HepG2 (cell line): Measurements from ENCODE around the gene ZSCAN20. TPM values are rescaled to one million over a fixed set of nuclear protein-coding genes. Genes with fewer than 3 reads are reported as not detected.

Experiments used
- polyA plus RNA-seq, 8 experiments: library from polyadenylated mRNA; depleted of rRNA in 3 of 8; stranded (reverse) in 7 of 8; unstranded in 1 of 8; fragments of >200 nt; fragmentation: Illumina TruSeq in 4 of 8; extraction: Trizol in 4 of 8; gene quantifications; 2 replicates each; pipeline versions ENCODE4 v1.2.1 to v1.2.3, GENCODE V29; 2011 to 2016; ENCODE audit warnings: low read depth in 4 of 8, missing spikeins in 1 of 8, mixed read lengths in 1 of 8; ENCODE audit not compliant: insufficient read depth in 1 of 8
- total RNA-seq, 5 experiments: library from RNA; depleted of rRNA; stranded (reverse); fragments of >200 nt; fragmentation: Illumina TruSeq; extraction: Trizol; gene quantifications; 2 replicates each; pipeline ENCODE4 v1.2.3, GENCODE V29; 2016; ENCODE audit warnings: low read depth in 1 of 5

The ZSCAN20 gene
- total and polyA plus RNA-seq, 2 of the 13 experiments (the other 11 are each of a cell fraction or from before 2014, with no cell fraction given), result 1.1 to 2.8 TPM

Other genes with a start within 250 kb of the ZSCAN20 start
- 8.3 TPM in 2 replicates for gene ZNF362, start 216.2 kb upstream of the ZSCAN20 start, total RNA-seq (2016; rRNA removed; fragmentation: Illumina TruSeq; extraction: Trizol)
- gene ZNF362, start 216.2 kb upstream of the ZSCAN20 start, polyA plus RNA-seq (2011; rRNA removed), result 14.2 and 16.6 TPM in 2 replicates
- gene A3GALT2, start 151.5 kb upstream of the ZSCAN20 start, total RNA-seq (2016; rRNA removed; fragmentation: Illumina TruSeq; extraction: Trizol), result not detected in 2 replicates
- not detected in 2 replicates for gene A3GALT2, start 151.5 kb upstream of the ZSCAN20 start, polyA plus RNA-seq (2011; rRNA removed)
- gene PHC2, start 41.5 kb upstream of the ZSCAN20 start, total RNA-seq (2016; rRNA removed; fragmentation: Illumina TruSeq; extraction: Trizol), result 52.5 and 53.5 TPM in 2 replicates
- gene PHC2, start 41.5 kb upstream of the ZSCAN20 start, polyA plus RNA-seq (2011; rRNA removed), result 84.9 and 100 TPM in 2 replicates